Keratinocyte (primary cell): ENCODE data around the gene LRRC27.

Source experiments
- CTCF ChIP-seq, 3 experiments: IDR thresholded peaks in 1 of 3; conservative IDR thresholded peaks in 1 of 3; optimal IDR thresholded peaks in 1 of 3; 2 replicates in 2 of 3; 3 replicates in 1 of 3; pipeline versions ENCODE3 to v1.5.1; 2011; ENCODE audit warnings: low read length in 3 of 3, mild to moderate bottlenecking in 3 of 3, moderate library complexity in 2 of 3, control low read depth in 1 of 3, inconsistent platforms in 1 of 3; ENCODE audit not compliant: insufficient read depth in 2 of 3; ENCODE audit errors: extremely low read depth in 1 of 3
- EZH2 ChIP-seq: IDR thresholded peaks from one replicate; pipeline ENCODE4 v1.6.1; 2012; ENCODE audit warnings: inconsistent platforms, mild to moderate bottlenecking, low read length, moderate library complexity

- no peak for TF ChIP-seq CTCF (optimal IDR thresholded peaks at IDR 0.05 in 1 of 3, IDR thresholded peaks at IDR 0.05 in 1 of 3, conservative IDR thresholded peaks at IDR 0.05 in 1 of 3; ENCODE audit: extremely low read depth in 1 of 3, insufficient read depth in 2 of 3, low read length in 3 of 3)
- TF ChIP-seq EZH2 = no peak
Measured at GRCh38 chr10:132422903-132423825, 91.2 kb downstream of the LRRC27 start.
